WTC11 (cell line): ENCODE data around the gene RASAL2. TPM values are rescaled to one million over a fixed set of nuclear protein-coding genes. Genes with fewer than 3 reads are reported as not detected.
A peak's percentile ranks its signal among the peaks of the same experiment; 100 is the strongest.

ENCODE experiments used
- ATAC-seq: fragments of 200-7000 bp; cut with Tn5 transposase; 2 replicates; pipeline ENCODE4 v1.10.0; 2021; ENCODE audit warnings: mild to moderate bottlenecking, moderate library complexity
- CTCF ChIA-PET: fragments of 300-600 bp; sonication (Branson Sonifier 250); formaldehyde crosslinking; loops from one replicate; lab custom pipeline; 2021; ENCODE audit warnings: antibody characterized with exemption; lab: Charles Lee
- POLR2A ChIA-PET: fragments of 350-600 bp; sonication (Branson Sonifier 250); formaldehyde crosslinking; loops from one replicate; lab custom pipeline; 2021; ENCODE audit warnings: antibody characterized with exemption; lab: Charles Lee
- DNase-seq: peaks from one replicate; pipeline ENCODE4 v3.0.0; 2021; ENCODE audit warnings: low spot score
- H3K27ac Mint-ChIP-seq: 2 replicates; pipeline ENCODE4 v1.8.0; 2021; ENCODE audit warnings: mixed read lengths
- H3K27me3 Mint-ChIP-seq: 2 replicates; pipeline ENCODE4 v1.8.0; 2021; ENCODE audit warnings: low read depth, mild to moderate bottlenecking, moderate library complexity, mixed read lengths
- H3K36me3 Mint-ChIP-seq: 2 replicates; pipeline ENCODE4 v1.8.0; 2021; ENCODE audit warnings: mixed read lengths
- H3K4me1 Mint-ChIP-seq: 2 replicates; pipeline ENCODE4 v1.8.0; 2022; ENCODE audit warnings: mixed read lengths
- H3K4me3 Mint-ChIP-seq: 2 replicates; pipeline ENCODE4 v1.8.0; 2021; ENCODE audit warnings: mild to moderate bottlenecking, moderate library complexity, mixed read lengths
- H3K9me3 Mint-ChIP-seq: 2 replicates; pipeline ENCODE4 v1.8.0; 2021; ENCODE audit warnings: mixed read lengths
- SMAD3 ChIP-seq: sonication (generic); formaldehyde crosslinking; IDR thresholded peaks from 2 replicates; pipeline ENCODE4 v1.8.0; 2022; ENCODE audit warnings: missing genetic modification reagents, mild to moderate bottlenecking, borderline replicate concordance
- total RNA-seq: library from RNA; stranded (reverse); gene quantifications from 3 replicates; pipeline ENCODE4 v1.2.3, GENCODE V29; 2021
- TF ChIP-seq, protein P1 (sequence below): sonication (generic); formaldehyde crosslinking; IDR thresholded peaks from 2 replicates; pipeline ENCODE4 v1.8.1; 2022; ENCODE audit warnings: low read depth, mild to moderate bottlenecking, moderate library complexity, missing genetic modification reagents, borderline replicate concordance
- TF ChIP-seq, protein P2 (sequence below): sonication (generic); formaldehyde crosslinking; IDR thresholded peaks from 2 replicates; pipeline ENCODE4 v1.8.0; 2023; ENCODE audit warnings: missing genetic modification reagents, mild to moderate bottlenecking, borderline replicate concordance
- TF ChIP-seq, protein P3 (sequence below): sonication (generic); formaldehyde crosslinking; IDR thresholded peaks from 2 replicates; pipeline ENCODE4 v1.8.1; 2023; ENCODE audit warnings: mild to moderate bottlenecking, missing genetic modification reagents, borderline replicate concordance
- TF ChIP-seq, protein P4 (sequence below): sonication (generic); formaldehyde crosslinking; IDR thresholded peaks from 2 replicates; pipeline ENCODE4 v1.8.0; 2022; ENCODE audit warnings: mild to moderate bottlenecking, missing genetic modification reagents

Gene RASAL2
- total RNA-seq, 1 experiment from 2014 or later = 29.5 TPM

DNA sequence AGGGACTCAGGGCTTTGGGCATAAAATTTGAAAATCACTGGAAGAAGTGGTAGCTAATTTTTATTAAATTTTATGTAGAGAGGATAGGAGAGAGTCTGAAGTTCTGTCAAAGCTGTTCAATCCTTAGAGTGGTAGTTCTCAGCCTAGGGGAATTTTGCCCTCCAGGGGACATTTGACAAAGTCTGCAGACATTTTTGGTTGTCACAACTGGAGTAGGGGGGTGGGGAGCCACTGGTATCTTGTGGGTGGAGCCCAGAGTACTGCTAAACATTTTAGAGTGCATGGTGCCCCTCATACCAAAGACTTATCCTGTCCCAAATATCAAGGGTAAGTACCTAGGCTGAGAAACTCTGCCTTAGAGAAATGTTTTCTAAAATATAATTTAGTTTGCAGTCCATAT is 30.2 kb downstream of the RASAL2 start:
- peaks cover 24% of the 10 kb centered on the region for H3K4me1 Mint-ChIP-seq
- ATAC-seq = peak; percentile 62
- POLR2A ChIA-PET = no interaction called here
- no peaks in the 10 kb centered on the region for H3K27me3 Mint-ChIP-seq
- H3K9me3 Mint-ChIP-seq = peaks cover 21% of the 10 kb centered on the region
- no peak overlapping the region for H3K4me3 Mint-ChIP-seq
- TF ChIP-seq, protein P1, sequence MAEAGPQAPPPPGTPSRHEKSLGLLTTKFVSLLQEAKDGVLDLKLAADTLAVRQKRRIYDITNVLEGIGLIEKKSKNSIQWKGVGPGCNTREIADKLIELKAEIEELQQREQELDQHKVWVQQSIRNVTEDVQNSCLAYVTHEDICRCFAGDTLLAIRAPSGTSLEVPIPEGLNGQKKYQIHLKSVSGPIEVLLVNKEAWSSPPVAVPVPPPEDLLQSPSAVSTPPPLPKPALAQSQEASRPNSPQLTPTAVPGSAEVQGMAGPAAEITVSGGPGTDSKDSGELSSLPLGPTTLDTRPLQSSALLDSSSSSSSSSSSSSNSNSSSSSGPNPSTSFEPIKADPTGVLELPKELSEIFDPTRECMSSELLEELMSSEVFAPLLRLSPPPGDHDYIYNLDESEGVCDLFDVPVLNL = no peak
- no peak for TF ChIP-seq SMAD3 (CRISPR knock-in tag)
- TF ChIP-seq, protein P2, sequence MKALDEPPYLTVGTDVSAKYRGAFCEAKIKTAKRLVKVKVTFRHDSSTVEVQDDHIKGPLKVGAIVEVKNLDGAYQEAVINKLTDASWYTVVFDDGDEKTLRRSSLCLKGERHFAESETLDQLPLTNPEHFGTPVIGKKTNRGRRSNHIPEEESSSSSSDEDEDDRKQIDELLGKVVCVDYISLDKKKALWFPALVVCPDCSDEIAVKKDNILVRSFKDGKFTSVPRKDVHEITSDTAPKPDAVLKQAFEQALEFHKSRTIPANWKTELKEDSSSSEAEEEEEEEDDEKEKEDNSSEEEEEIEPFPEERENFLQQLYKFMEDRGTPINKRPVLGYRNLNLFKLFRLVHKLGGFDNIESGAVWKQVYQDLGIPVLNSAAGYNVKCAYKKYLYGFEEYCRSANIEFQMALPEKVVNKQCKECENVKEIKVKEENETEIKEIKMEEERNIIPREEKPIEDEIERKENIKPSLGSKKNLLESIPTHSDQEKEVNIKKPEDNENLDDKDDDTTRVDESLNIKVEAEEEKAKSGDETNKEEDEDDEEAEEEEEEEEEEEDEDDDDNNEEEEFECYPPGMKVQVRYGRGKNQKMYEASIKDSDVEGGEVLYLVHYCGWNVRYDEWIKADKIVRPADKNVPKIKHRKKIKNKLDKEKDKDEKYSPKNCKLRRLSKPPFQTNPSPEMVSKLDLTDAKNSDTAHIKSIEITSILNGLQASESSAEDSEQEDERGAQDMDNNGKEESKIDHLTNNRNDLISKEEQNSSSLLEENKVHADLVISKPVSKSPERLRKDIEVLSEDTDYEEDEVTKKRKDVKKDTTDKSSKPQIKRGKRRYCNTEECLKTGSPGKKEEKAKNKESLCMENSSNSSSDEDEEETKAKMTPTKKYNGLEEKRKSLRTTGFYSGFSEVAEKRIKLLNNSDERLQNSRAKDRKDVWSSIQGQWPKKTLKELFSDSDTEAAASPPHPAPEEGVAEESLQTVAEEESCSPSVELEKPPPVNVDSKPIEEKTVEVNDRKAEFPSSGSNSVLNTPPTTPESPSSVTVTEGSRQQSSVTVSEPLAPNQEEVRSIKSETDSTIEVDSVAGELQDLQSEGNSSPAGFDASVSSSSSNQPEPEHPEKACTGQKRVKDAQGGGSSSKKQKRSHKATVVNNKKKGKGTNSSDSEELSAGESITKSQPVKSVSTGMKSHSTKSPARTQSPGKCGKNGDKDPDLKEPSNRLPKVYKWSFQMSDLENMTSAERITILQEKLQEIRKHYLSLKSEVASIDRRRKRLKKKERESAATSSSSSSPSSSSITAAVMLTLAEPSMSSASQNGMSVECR (CRISPR knock-in tag) = no peak
- TF ChIP-seq, protein P3, sequence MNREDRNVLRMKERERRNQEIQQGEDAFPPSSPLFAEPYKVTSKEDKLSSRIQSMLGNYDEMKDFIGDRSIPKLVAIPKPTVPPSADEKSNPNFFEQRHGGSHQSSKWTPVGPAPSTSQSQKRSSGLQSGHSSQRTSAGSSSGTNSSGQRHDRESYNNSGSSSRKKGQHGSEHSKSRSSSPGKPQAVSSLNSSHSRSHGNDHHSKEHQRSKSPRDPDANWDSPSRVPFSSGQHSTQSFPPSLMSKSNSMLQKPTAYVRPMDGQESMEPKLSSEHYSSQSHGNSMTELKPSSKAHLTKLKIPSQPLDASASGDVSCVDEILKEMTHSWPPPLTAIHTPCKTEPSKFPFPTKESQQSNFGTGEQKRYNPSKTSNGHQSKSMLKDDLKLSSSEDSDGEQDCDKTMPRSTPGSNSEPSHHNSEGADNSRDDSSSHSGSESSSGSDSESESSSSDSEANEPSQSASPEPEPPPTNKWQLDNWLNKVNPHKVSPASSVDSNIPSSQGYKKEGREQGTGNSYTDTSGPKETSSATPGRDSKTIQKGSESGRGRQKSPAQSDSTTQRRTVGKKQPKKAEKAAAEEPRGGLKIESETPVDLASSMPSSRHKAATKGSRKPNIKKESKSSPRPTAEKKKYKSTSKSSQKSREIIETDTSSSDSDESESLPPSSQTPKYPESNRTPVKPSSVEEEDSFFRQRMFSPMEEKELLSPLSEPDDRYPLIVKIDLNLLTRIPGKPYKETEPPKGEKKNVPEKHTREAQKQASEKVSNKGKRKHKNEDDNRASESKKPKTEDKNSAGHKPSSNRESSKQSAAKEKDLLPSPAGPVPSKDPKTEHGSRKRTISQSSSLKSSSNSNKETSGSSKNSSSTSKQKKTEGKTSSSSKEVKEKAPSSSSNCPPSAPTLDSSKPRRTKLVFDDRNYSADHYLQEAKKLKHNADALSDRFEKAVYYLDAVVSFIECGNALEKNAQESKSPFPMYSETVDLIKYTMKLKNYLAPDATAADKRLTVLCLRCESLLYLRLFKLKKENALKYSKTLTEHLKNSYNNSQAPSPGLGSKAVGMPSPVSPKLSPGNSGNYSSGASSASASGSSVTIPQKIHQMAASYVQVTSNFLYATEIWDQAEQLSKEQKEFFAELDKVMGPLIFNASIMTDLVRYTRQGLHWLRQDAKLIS (CRISPR knock-in tag) = no peak
- TF ChIP-seq, all 79 proteins: peak for 0
- Mint-ChIP-seq H3K36me3 (peaks cover 24% of the 10 kb centered on the region), H3K27ac (no peak overlapping the region)
- CTCF ChIA-PET = interaction anchor here (1.0 kb wide), 1 partner anchor 87 kb away, joined by 3 read pairs; no protein-coding TSS in a partner anchor
- no peak for DNase-seq

DNA sequence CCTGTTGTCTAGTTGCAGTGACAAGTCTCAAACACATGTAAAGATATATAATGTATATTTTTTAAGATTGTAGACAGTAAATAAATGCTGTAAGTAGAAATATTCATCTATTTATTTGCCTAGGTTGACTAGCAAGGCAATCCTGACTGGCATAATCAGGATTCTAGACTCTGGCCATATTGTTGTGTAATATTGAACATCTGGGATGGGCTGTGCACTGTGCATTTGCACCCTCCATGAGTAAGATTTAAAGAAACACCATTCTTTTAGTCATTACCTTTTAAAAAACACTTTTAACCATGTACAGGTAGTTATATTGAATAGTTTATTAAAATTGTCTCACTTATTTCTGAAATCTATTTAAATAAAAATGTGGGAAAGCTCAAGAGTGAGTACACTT is 32.4 kb downstream of the RASAL2 start:
- ChIA-PET POLR2A (no interaction called here), CTCF (no interaction called here)
- H3K4me1 Mint-ChIP-seq = peaks cover 21% of the 10 kb centered on the region

More for the DNA sequence above, 32.4 kb downstream of the RASAL2 start:
- H3K9me3 Mint-ChIP-seq = peaks cover 9% of the 10 kb centered on the region
- H3K36me3 Mint-ChIP-seq = peaks cover 8% of the 10 kb centered on the region
- TF ChIP-seq, protein P4, sequence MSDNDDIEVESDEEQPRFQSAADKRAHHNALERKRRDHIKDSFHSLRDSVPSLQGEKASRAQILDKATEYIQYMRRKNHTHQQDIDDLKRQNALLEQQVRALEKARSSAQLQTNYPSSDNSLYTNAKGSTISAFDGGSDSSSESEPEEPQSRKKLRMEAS (CRISPR knock-in tag) = no peak
- TF ChIP-seq, protein P2 (CRISPR knock-in tag) = no peak
- ATAC-seq = no peak
- DNase-seq = no peak
- no peak overlapping the region for H3K27ac Mint-ChIP-seq
- H3K27me3 Mint-ChIP-seq = no peaks in the 10 kb centered on the region
- no peak overlapping the region for H3K4me3 Mint-ChIP-seq
